Fibroblast of lung (primary cell): ENCODE data around the gene CORO2B. TPM values are rescaled to one million over a fixed set of nuclear protein-coding genes. Genes with fewer than 3 reads are reported as not detected.

Source experiments
- DNase-seq, 2 donors: peaks; one replicate each; pipeline versions ENCODE4 v3.0.0 to v3.0.0-alpha.2; 2010; ENCODE audit warnings: low read depth in 2 of 2
- H2AFZ ChIP-seq: 2 replicates; pipeline ENCODE4 v1.5.1; 2012; ENCODE audit warnings: low read length, control low read depth, inconsistent platforms
- H3K27ac ChIP-seq: 2 replicates; pipeline ENCODE4 v1.5.1; 2011; ENCODE audit warnings: low read length, control low read depth; ENCODE audit not compliant: insufficient read depth
- H3K27me3 ChIP-seq: 2 replicates; pipeline ENCODE4 v1.5.1; 2011; ENCODE audit warnings: mild to moderate bottlenecking, low read length; ENCODE audit not compliant: control insufficient read depth, insufficient read depth
- H3K36me3 ChIP-seq: 2 replicates; pipeline ENCODE4 v1.5.1; 2011; ENCODE audit warnings: low read length; ENCODE audit not compliant: control insufficient read depth, insufficient read depth
- H3K4me1 ChIP-seq: 2 replicates; pipeline ENCODE4 v1.5.1; 2011; ENCODE audit warnings: low read length; ENCODE audit not compliant: control insufficient read depth, insufficient read depth; ENCODE audit errors: extremely low read depth
- H3K4me2 ChIP-seq: 2 replicates; pipeline ENCODE4 v1.5.1; 2011; ENCODE audit warnings: low read length, control low read depth; ENCODE audit not compliant: insufficient read depth; ENCODE audit errors: extremely low read depth
- H3K4me3 ChIP-seq, 4 experiments: fragments of 200-600 bp in 1 of 4; sonication (generic) in 1 of 4; replicated peaks in 1 of 4; 2 replicates each; pipeline ENCODE4 v1.5.1; 2011 to 2016; ENCODE audit warnings: low read length in 4 of 4, low read depth in 3 of 4, mild to moderate bottlenecking in 3 of 4, control low read depth in 2 of 4, inconsistent platforms in 1 of 4, mixed read lengths in 1 of 4; ENCODE audit not compliant: insufficient read depth in 1 of 4; ENCODE audit errors: control extremely low read depth in 1 of 4
- H3K79me2 ChIP-seq: 2 replicates; pipeline ENCODE4 v1.5.1; 2012; ENCODE audit warnings: mild to moderate bottlenecking, low read length, inconsistent platforms; ENCODE audit not compliant: control insufficient read depth, insufficient read depth
- H3K9ac ChIP-seq: 2 replicates; pipeline ENCODE4 v1.5.1; 2011; ENCODE audit warnings: mild to moderate bottlenecking, low read length, control low read depth; ENCODE audit not compliant: insufficient read depth
- H3K9me3 ChIP-seq: 2 replicates; pipeline ENCODE4 v1.5.1; 2012; ENCODE audit warnings: low read depth, low read length; ENCODE audit not compliant: control insufficient read depth, insufficient read depth
- H4K20me1 ChIP-seq: 2 replicates; pipeline ENCODE4 v1.5.1; 2011; ENCODE audit warnings: low read length; ENCODE audit not compliant: control insufficient read depth, insufficient read depth; ENCODE audit errors: extremely low read depth
- EZH2 ChIP-seq: IDR thresholded peaks from 2 replicates; pipeline ENCODE4 v1.5.1; 2012; ENCODE audit warnings: low read length, control low read depth, mild to moderate bottlenecking; ENCODE audit errors: missing control alignments
- polyA plus RNA-seq, 2 donors: library from polyadenylated mRNA; depleted of rRNA in 1 of 2; stranded (reverse) in 1 of 2; unstranded in 1 of 2; fragments of >200 nt; gene quantifications; 2 replicates each; pipeline ENCODE4 v1.2.1, GENCODE V29; 2011 to 2012; ENCODE audit warnings: missing spikeins in 1 of 2
- total RNA-seq: library from RNA; depleted of rRNA; stranded (reverse); fragments of >200 nt; gene quantifications from 2 replicates; pipeline ENCODE4 v1.2.1, GENCODE V29; 2014
- TF ChIP-seq, protein P1 (sequence below), 2 donors: IDR thresholded peaks in 1 of 2; conservative IDR thresholded peaks in 1 of 2; 1 replicate in 1 of 2; 2 replicates in 1 of 2; pipeline ENCODE4 v1.5.1; 2011 to 2012; ENCODE audit warnings: low read length in 2 of 2, control low read depth in 1 of 2, inconsistent platforms in 1 of 2, low read depth in 1 of 2, mild to moderate bottlenecking in 1 of 2

CORO2B gene
- total and polyA plus RNA-seq, 2 donors (not counting 1 experiment from before 2014, with no cell fraction given), result 17.5 to 25.3 TPM

DNA sequence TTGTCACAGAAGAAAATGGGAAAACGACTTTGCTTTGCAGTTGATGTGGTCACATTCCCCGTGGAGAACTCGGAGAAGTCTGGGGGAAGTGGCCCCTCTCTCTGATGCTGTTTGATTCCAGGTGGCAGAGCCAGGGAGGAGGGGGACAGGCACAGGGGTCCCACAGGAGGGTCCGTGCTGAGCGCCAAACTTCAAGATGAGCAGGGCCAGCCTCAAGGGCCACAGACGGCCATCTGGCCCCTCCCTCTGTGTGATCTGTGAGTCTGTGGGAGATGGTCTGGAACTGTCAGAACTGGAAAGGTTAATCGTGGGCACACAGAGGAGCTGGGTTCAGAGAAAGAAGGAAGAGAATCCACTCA lies 23.1 kb upstream of the CORO2B start:
- TF ChIP-seq, protein P1, sequence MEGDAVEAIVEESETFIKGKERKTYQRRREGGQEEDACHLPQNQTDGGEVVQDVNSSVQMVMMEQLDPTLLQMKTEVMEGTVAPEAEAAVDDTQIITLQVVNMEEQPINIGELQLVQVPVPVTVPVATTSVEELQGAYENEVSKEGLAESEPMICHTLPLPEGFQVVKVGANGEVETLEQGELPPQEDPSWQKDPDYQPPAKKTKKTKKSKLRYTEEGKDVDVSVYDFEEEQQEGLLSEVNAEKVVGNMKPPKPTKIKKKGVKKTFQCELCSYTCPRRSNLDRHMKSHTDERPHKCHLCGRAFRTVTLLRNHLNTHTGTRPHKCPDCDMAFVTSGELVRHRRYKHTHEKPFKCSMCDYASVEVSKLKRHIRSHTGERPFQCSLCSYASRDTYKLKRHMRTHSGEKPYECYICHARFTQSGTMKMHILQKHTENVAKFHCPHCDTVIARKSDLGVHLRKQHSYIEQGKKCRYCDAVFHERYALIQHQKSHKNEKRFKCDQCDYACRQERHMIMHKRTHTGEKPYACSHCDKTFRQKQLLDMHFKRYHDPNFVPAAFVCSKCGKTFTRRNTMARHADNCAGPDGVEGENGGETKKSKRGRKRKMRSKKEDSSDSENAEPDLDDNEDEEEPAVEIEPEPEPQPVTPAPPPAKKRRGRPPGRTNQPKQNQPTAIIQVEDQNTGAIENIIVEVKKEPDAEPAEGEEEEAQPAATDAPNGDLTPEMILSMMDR (conservative IDR thresholded peaks at IDR 0.05 in 1 of 2, IDR thresholded peaks at IDR 0.05 in 1 of 2; ENCODE audit: low read depth in 1 of 2, low read length in 2 of 2), result no peak
- TF ChIP-seq EZH2, result no peak
- H3K9me3 ChIP-seq, result no peaks in the 10 kb centered on the region
- H3K4me1 ChIP-seq, result peaks cover 6% of the 10 kb centered on the region
- no peak overlapping the region for H2AFZ ChIP-seq
- H3K9ac ChIP-seq, result no peak overlapping the region
- H3K4me2 ChIP-seq, result no peak overlapping the region
- no peak overlapping the region for H3K27ac ChIP-seq
- H4K20me1 ChIP-seq, result no peaks in the 10 kb centered on the region
- DNase-seq, result no peak
- H3K79me2 ChIP-seq, result no peaks in the 10 kb centered on the region
- H3K27me3 ChIP-seq, result no peaks in the 10 kb centered on the region
- no peaks in the 10 kb centered on the region for H3K36me3 ChIP-seq
- H3K4me3 ChIP-seq, result no peak overlapping the region

GRCh38 chr15:68556139-68556990 lies 22.4 kb upstream of the CORO2B start:
- Histone ChIP-seq H3K27me3 (no peaks in the 10 kb centered on the region), H2AFZ (no peak overlapping the region)

More at GRCh38 chr15:68556139-68556990, 22.4 kb upstream of the CORO2B start:
- DNase-seq, result no peak
- H3K9ac ChIP-seq, result no peak overlapping the region
- H3K4me1 ChIP-seq, result peaks cover 6% of the 10 kb centered on the region
- H3K4me3 ChIP-seq, result no peak overlapping the region
- H3K9me3 ChIP-seq, result no peaks in the 10 kb centered on the region
- no peak overlapping the region for H3K4me2 ChIP-seq
- no peaks in the 10 kb centered on the region for H4K20me1 ChIP-seq
- no peaks in the 10 kb centered on the region for H3K79me2 ChIP-seq
- no peak overlapping the region for H3K27ac ChIP-seq
- no peaks in the 10 kb centered on the region for H3K36me3 ChIP-seq
- no peak for TF ChIP-seq EZH2
- TF ChIP-seq, protein P1 (conservative IDR thresholded peaks at IDR 0.05 in 1 of 2, IDR thresholded peaks at IDR 0.05 in 1 of 2; ENCODE audit: low read depth in 1 of 2, low read length in 2 of 2), result no peak
